OCI-LY7 (cell line): ENCODE measurements around the gene CHPF2. TPM values are rescaled to one million over a fixed set of nuclear protein-coding genes. Genes with fewer than 3 reads are reported as not detected.

Source experiments
- BruUV-seq: library from RNA; stranded (reverse); fragments of 400-500 nt; replicated peaks from 2 replicates; lab custom pipeline; 2021; lab: Mats Ljungman, UMichigan
- CTCF ChIA-PET: fragments of 300-600 bp; sonication (Branson Sonifier 250); formaldehyde crosslinking; loops from one replicate; lab custom pipeline; 2022; ENCODE audit warnings: antibody characterized with exemption; ENCODE audit not compliant: unreplicated experiment; lab: Charles Lee
- POLR2A ChIA-PET: fragments of 300-600 bp; sonication (Branson Sonifier 250); formaldehyde crosslinking; loops from one replicate; lab custom pipeline; 2022; ENCODE audit warnings: antibody characterized with exemption; lab: Charles Lee
- DNase-seq: peaks from one replicate; pipeline ENCODE4 v3.0.0-alpha.2; 2015; ENCODE audit warnings: low spot score
- H2AFZ ChIP-seq: fragments of 200-600 bp; sonication (generic), shearing (Covaris generic); 2 replicates; pipeline ENCODE4 v1.6.1; 2014; ENCODE audit warnings: mild to moderate bottlenecking, antibody characterized with exemption, low read length, moderate library complexity
- H3K27ac ChIP-seq: fragments of 200-600 bp; sonication (generic); 2 replicates; pipeline ENCODE4 v1.5.1; 2014; ENCODE audit warnings: mixed run types, low read depth, mild to moderate bottlenecking, moderate library complexity, low read length, inconsistent platforms; ENCODE audit not compliant: poor library complexity, severe bottlenecking
- H3K36me3 ChIP-seq: fragments of 200-600 bp; sonication (generic); 2 replicates; pipeline ENCODE4 v1.6.1; 2014; ENCODE audit warnings: mild to moderate bottlenecking, antibody characterized with exemption, low read length, moderate library complexity, mixed read lengths; ENCODE audit not compliant: insufficient read depth
- H3K4me1 ChIP-seq: fragments of 200-600 bp; sonication (generic); 2 replicates; pipeline ENCODE4 v1.5.1; 2014; ENCODE audit warnings: mild to moderate bottlenecking, low read length; ENCODE audit not compliant: insufficient read depth, poor library complexity, severe bottlenecking
- H3K4me2 ChIP-seq: fragments of 200-600 bp; sonication (generic); 2 replicates; pipeline ENCODE4 v1.6.1; 2014; ENCODE audit warnings: mild to moderate bottlenecking, low read length
- H3K4me3 ChIP-seq: fragments of 200-600 bp; sonication (generic); 2 replicates; pipeline ENCODE4 v1.5.1; 2014; ENCODE audit warnings: mild to moderate bottlenecking, low read depth, low read length; ENCODE audit not compliant: poor library complexity, severe bottlenecking
- H3K79me2 ChIP-seq: fragments of 200-600 bp; sonication (generic); 2 replicates; pipeline ENCODE4 v1.6.1; 2016; ENCODE audit warnings: low read depth, mild to moderate bottlenecking, low read length, moderate library complexity, mixed read lengths; ENCODE audit not compliant: insufficient read depth
- H3K9me2 ChIP-seq: fragments of 200-600 bp; sonication (generic); 2 replicates; pipeline ENCODE4 v1.6.1; 2016; ENCODE audit warnings: mild to moderate bottlenecking, low read length, mixed read lengths; ENCODE audit not compliant: insufficient read depth
- H3K9me3 ChIP-seq: fragments of 200-600 bp; sonication (generic); 2 replicates; pipeline ENCODE4 v1.6.1; 2014; ENCODE audit warnings: mild to moderate bottlenecking, mixed run types, low read length, mixed read lengths
- H4K20me1 ChIP-seq: fragments of 200-600 bp; sonication (generic); 2 replicates; pipeline ENCODE4 v1.6.1; 2014; ENCODE audit warnings: mild to moderate bottlenecking, antibody characterized with exemption, low read length, moderate library complexity, mixed read lengths; ENCODE audit not compliant: insufficient read depth
- EZH2phosphoT487 ChIP-seq: fragments of 200-600 bp; sonication (generic); IDR thresholded peaks from 2 replicates; pipeline ENCODE4 v1.6.1; 2018; ENCODE audit warnings: low read depth, borderline replicate concordance, mild to moderate bottlenecking, mixed run types, antibody characterized with exemption, low read length, moderate library complexity, mixed read lengths
- intact Hi-C: fragments of 100-400 bp; cut with micrococcal nuclease; formaldehyde crosslinking; loops from one replicate; pipeline ENCODE4 v1.10.0; 2022; ENCODE audit not compliant: unreplicated experiment
- total RNA-seq, 2 experiments: library from RNA; depleted of rRNA in 1 of 2; stranded (reverse); fragments of >200 nt in 1 of 2; shearing (Covaris generic) in 1 of 2; gene quantifications; 2 replicates each; pipeline ENCODE4 v1.2.3, GENCODE V29; 2014 to 2022
- TF ChIP-seq, protein P1 (sequence below): fragments of 200-600 bp; sonication (generic); conservative IDR thresholded peaks from 2 replicates; pipeline ENCODE4 v1.5.1; 2014; ENCODE audit warnings: mild to moderate bottlenecking, antibody characterized with exemption, low read length, moderate library complexity, mixed read lengths

CHPF2 gene
- total RNA-seq, 2 experiments from 2014 or later, result 27.0 to 29.8 TPM

GRCh38 chr7:151211155-151211772 is 21.0 kb upstream of the CHPF2 start:
- TF ChIP-seq EZH2phosphoT487, result no peak
- TF ChIP-seq, protein P1, sequence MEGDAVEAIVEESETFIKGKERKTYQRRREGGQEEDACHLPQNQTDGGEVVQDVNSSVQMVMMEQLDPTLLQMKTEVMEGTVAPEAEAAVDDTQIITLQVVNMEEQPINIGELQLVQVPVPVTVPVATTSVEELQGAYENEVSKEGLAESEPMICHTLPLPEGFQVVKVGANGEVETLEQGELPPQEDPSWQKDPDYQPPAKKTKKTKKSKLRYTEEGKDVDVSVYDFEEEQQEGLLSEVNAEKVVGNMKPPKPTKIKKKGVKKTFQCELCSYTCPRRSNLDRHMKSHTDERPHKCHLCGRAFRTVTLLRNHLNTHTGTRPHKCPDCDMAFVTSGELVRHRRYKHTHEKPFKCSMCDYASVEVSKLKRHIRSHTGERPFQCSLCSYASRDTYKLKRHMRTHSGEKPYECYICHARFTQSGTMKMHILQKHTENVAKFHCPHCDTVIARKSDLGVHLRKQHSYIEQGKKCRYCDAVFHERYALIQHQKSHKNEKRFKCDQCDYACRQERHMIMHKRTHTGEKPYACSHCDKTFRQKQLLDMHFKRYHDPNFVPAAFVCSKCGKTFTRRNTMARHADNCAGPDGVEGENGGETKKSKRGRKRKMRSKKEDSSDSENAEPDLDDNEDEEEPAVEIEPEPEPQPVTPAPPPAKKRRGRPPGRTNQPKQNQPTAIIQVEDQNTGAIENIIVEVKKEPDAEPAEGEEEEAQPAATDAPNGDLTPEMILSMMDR, result no peak
- Histone ChIP-seq H2AFZ (no peak overlapping the region), H3K36me3 (peaks cover 46% of the 10 kb centered on the region), H3K4me1 (no peaks in the 10 kb centered on the region), H3K9me3 (no peaks in the 10 kb centered on the region), H3K4me2 (no peak overlapping the region), H3K4me3 (no peak overlapping the region), H3K79me2 (no peaks in the 10 kb centered on the region), H3K9me2 (no peaks in the 10 kb centered on the region), H4K20me1 (no peaks in the 10 kb centered on the region), H3K27ac (no peak overlapping the region)
- no peak for DNase-seq
- ChIA-PET CTCF (no interaction called here), POLR2A (no interaction called here)
- BruUV-seq, result no TSS peak
- intact Hi-C loops, result no loop called here

DNA sequence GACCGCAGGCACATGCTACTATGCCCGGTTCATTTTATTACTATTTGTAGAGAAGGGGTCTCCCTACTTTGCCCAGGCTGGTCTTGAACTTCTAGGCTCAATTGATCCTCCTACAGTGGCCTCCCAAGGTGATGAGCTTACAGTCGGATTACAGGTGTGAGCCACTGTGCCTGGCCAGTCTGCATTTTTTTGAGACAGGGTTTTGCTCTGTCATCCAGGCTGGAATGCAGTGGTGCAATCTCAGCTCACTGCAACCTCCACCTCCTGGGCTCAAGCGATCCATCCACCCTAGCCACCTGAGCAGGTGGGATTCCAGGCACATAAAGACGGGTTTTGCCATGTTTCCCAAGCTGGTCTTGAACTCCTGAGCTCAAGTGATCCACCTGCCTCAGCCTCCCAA is 19.7 kb upstream of the CHPF2 start:
- BruUV-seq, result no TSS peak
- H4K20me1 ChIP-seq, result no peaks in the 10 kb centered on the region
- intact Hi-C loops, result no loop called here

DNA sequence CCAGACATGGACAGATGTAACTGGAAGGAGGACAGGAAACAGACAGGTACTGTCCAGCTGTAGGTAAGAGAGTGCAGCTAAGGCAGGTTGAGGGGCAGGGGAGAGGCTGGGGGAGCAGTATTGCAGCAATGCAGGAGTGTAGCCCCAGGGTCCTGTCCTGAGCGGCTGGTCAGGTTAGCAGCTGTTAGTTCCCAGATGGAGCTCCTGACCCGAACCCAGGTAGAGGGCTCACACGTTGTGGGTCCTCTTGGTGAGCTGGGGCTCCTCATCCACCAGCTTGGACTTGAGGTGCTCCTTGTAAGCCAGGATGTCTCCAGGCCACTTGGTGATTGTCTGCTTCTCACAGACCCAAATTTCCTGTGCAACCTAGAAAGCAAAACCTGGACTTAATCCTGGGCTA is 18.5 kb upstream of the CHPF2 start:
- no peak overlapping the region for H3K4me3 ChIP-seq
- H3K36me3 ChIP-seq, result peaks cover 71% of the 10 kb centered on the region
- H3K9me2 ChIP-seq, result no peaks in the 10 kb centered on the region
- ChIA-PET POLR2A (interaction anchor here (0.6 to 0.7 kb wide), 2 partner anchors 31 to 37 kb away, joined by 3 read pairs; no protein-coding TSS in a partner anchor), CTCF (no interaction called here)
- H4K20me1 ChIP-seq, result no peaks in the 10 kb centered on the region
- intact Hi-C loops, result no loop called here
- no peaks in the 10 kb centered on the region for H3K79me2 ChIP-seq
- no TSS peak for BruUV-seq
- H3K9me3 ChIP-seq, result no peaks in the 10 kb centered on the region
- H3K27ac ChIP-seq, result no peak overlapping the region
- H3K4me1 ChIP-seq, result no peaks in the 10 kb centered on the region
- TF ChIP-seq, protein P1, result no peak
- TF ChIP-seq EZH2phosphoT487, result no peak
- H3K4me2 ChIP-seq, result no peak overlapping the region
- no peak overlapping the region for H2AFZ ChIP-seq
- no peak for DNase-seq

More for the DNA sequence above, 19.7 kb upstream of the CHPF2 start:
- no peaks in the 10 kb centered on the region for H3K9me3 ChIP-seq
- no peak for TF ChIP-seq EZH2phosphoT487
- TF ChIP-seq, protein P1, result no peak
- ChIA-PET CTCF (no interaction called here), POLR2A (no interaction called here)
- no peak overlapping the region for H3K4me2 ChIP-seq
- no peak for DNase-seq
- H3K36me3 ChIP-seq, result peaks cover 59% of the 10 kb centered on the region
- no peak overlapping the region for H3K27ac ChIP-seq
- no peaks in the 10 kb centered on the region for H3K9me2 ChIP-seq
- no peaks in the 10 kb centered on the region for H3K4me1 ChIP-seq
- no peaks in the 10 kb centered on the region for H3K79me2 ChIP-seq
- H3K4me3 ChIP-seq, result no peak overlapping the region
- H2AFZ ChIP-seq, result no peak overlapping the region
